ENCODE data around the gene ZNHIT3.

ZNHIT3 gene

GRCh38 chr17:36534840-36535668 is 48.6 kb downstream of the ZNHIT3 start, which contains the start of the genes MYO19 and PIGW:
TSS of gene MYO19 (minus strand) at chr17:36534868. CDS start at chr17:36532538, 2,330 bp downstream.
TSS of gene PIGW (plus strand) at chr17:36534987. CDS start at chr17:36537102, 2,115 bp downstream.
- Histone ChIP-seq H3K27me3 (ENCODE audit: insufficient read depth, low read length, poor library complexity, severe bottlenecking) (no peaks in the 10 kb centered on the region), H2AFZ (ENCODE audit: low read length) (peak within 1 kb of the TSS; percentile 97), H3K4me1 (ENCODE audit: insufficient read depth, low read length, poor library complexity, severe bottlenecking) (peaks cover 34% of the 10 kb centered on the region), H3F3A (ENCODE audit: low read depth) (0 out of 2 replicates have a peak, but pooled peaks cover 2% of the 10 kb centered on the region), H3K9me3 (ENCODE audit: insufficient read depth, low read depth, low read length) (no peaks in the 10 kb centered on the region), H3K36me3 (ENCODE audit: insufficient read depth, low read length) (peaks cover 6% of the 10 kb centered on the region; the same call in 1 of the 2 replicates), H3K79me2 (ENCODE audit: insufficient read depth, low read length) (peaks cover 49% of the 10 kb centered on the region), H3K4me2 (ENCODE audit: low read depth, low read length, poor library complexity, severe bottlenecking) (peak within 1 kb of the TSS; percentile 88), H4K20me1 (ENCODE audit: insufficient read depth, low read length, poor library complexity, severe bottlenecking) (peaks cover 4% of the 10 kb centered on the region), H3K4me3 (ENCODE audit: low read length, poor library complexity, severe bottlenecking) (peak within 1 kb of the TSS; percentile 97), H3K9me2 (replicated peaks; ENCODE audit: low read depth, low read length) (no peaks in the 10 kb centered on the region), H3K9ac (ENCODE audit: low read depth, low read length, poor library complexity, severe bottlenecking) (peak within 1 kb of the TSS; percentile 93)
- no peak for TF ChIP-seq EZH2phosphoT487 (IDR thresholded peaks at IDR 0.05; ENCODE audit: borderline replicate concordance)
- TF ChIP-seq, protein P1, sequence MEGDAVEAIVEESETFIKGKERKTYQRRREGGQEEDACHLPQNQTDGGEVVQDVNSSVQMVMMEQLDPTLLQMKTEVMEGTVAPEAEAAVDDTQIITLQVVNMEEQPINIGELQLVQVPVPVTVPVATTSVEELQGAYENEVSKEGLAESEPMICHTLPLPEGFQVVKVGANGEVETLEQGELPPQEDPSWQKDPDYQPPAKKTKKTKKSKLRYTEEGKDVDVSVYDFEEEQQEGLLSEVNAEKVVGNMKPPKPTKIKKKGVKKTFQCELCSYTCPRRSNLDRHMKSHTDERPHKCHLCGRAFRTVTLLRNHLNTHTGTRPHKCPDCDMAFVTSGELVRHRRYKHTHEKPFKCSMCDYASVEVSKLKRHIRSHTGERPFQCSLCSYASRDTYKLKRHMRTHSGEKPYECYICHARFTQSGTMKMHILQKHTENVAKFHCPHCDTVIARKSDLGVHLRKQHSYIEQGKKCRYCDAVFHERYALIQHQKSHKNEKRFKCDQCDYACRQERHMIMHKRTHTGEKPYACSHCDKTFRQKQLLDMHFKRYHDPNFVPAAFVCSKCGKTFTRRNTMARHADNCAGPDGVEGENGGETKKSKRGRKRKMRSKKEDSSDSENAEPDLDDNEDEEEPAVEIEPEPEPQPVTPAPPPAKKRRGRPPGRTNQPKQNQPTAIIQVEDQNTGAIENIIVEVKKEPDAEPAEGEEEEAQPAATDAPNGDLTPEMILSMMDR (conservative IDR thresholded peaks at IDR 0.05; ENCODE audit: low read length), result no peak; the same call in 1 of the 2 replicates

- Histone ChIP-seq H3K4me3 (ENCODE audit: low read length, poor library complexity, severe bottlenecking) (peak overlapping the region; percentile 97), H3K9ac (ENCODE audit: low read depth, low read length, poor library complexity, severe bottlenecking) (peak overlapping the region; percentile 93), H3K4me1 (ENCODE audit: insufficient read depth, low read length, poor library complexity, severe bottlenecking) (peaks cover 34% of the 10 kb centered on the region), H3K9me3 (ENCODE audit: insufficient read depth, low read depth, low read length) (no peaks in the 10 kb centered on the region), H3K36me3 (ENCODE audit: insufficient read depth, low read length) (peaks cover 6% of the 10 kb centered on the region; the same call in 1 of the 2 replicates), H3K9me2 (replicated peaks; ENCODE audit: low read depth, low read length) (no peaks in the 10 kb centered on the region), H3K4me2 (ENCODE audit: low read depth, low read length, poor library complexity, severe bottlenecking) (peak overlapping the region; percentile 88), H4K20me1 (ENCODE audit: insufficient read depth, low read length, poor library complexity, severe bottlenecking) (peaks cover 4% of the 10 kb centered on the region), H3F3A (ENCODE audit: low read depth) (0 out of 2 replicates have a peak, but pooled peaks cover 2% of the 10 kb centered on the region), H3K79me2 (ENCODE audit: insufficient read depth, low read length) (peaks cover 49% of the 10 kb centered on the region), H3K27me3 (ENCODE audit: insufficient read depth, low read length, poor library complexity, severe bottlenecking) (no peaks in the 10 kb centered on the region), H2AFZ (ENCODE audit: low read length) (peak overlapping the region; percentile 97)
- TF ChIP-seq EZH2phosphoT487 (IDR thresholded peaks at IDR 0.05; ENCODE audit: borderline replicate concordance), result no peak
- TF ChIP-seq, protein P1 (conservative IDR thresholded peaks at IDR 0.05; ENCODE audit: low read length), result no peak
These were observed 49.2 kb downstream of the ZNHIT3 start for GRCh38 chr17:36535669-36536081.

DNA sequence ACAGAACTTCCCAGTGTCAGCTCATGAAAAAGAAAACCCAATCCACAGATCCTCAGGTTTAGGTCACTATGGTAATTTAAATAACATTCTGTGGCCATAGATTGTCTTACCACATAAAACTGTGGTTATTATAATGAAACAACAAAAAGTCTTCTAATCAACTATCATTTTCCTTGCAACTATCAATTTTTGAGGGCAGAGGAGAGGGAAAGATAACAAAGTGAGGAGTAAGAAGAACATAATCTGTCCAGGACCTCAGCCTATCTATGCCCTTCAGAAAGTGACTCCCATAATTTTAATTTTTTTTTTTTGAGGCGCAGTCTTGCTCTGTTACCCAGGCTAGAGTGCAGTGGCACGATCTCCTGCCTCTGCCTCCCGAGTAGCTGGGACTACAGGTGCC is 54.2 kb downstream of the ZNHIT3 start:
- no peaks in the 10 kb centered on the region for H3K9me2 ChIP-seq (replicated peaks; ENCODE audit: low read depth, low read length)
- peaks cover 6% of the 10 kb centered on the region; the same call in 1 of the 2 replicates for H3F3A ChIP-seq (ENCODE audit: low read depth)
- no peak overlapping the region for H3K4me3 ChIP-seq (ENCODE audit: low read length, poor library complexity, severe bottlenecking)
- no peak overlapping the region for H3K9ac ChIP-seq (ENCODE audit: low read depth, low read length, poor library complexity, severe bottlenecking)
- H3K4me2 ChIP-seq (ENCODE audit: low read depth, low read length, poor library complexity, severe bottlenecking), result no peak overlapping the region
- H3K79me2 ChIP-seq (ENCODE audit: insufficient read depth, low read length), result peaks cover 38% of the 10 kb centered on the region
- H3K9me3 ChIP-seq (ENCODE audit: insufficient read depth, low read depth, low read length), result no peaks in the 10 kb centered on the region
- no peaks in the 10 kb centered on the region for H3K27me3 ChIP-seq (ENCODE audit: insufficient read depth, low read length, poor library complexity, severe bottlenecking)
- H2AFZ ChIP-seq (ENCODE audit: low read length), result no peak overlapping the region
- TF ChIP-seq, protein P1 (conservative IDR thresholded peaks at IDR 0.05; ENCODE audit: low read length), result no peak
- TF ChIP-seq EZH2phosphoT487 (IDR thresholded peaks at IDR 0.05; ENCODE audit: borderline replicate concordance), result no peak
- no peaks in the 10 kb centered on the region; the same call in 1 of the 2 replicates for H3K36me3 ChIP-seq (ENCODE audit: insufficient read depth, low read length)
- H4K20me1 ChIP-seq (ENCODE audit: insufficient read depth, low read length, poor library complexity, severe bottlenecking), result no peaks in the 10 kb centered on the region
- H3K4me1 ChIP-seq (ENCODE audit: insufficient read depth, low read length, poor library complexity, severe bottlenecking), result peaks cover 14% of the 10 kb centered on the region
